ENCODE measurements around the gene KCNH2. TPM values are rescaled to one million over a fixed set of nuclear protein-coding genes. Genes with fewer than 3 reads are reported as not detected.

Gene KCNH2
- total and polyA plus RNA-seq, 9 donors = 2.0 to 26.3 (median 6.7) TPM

DNA sequence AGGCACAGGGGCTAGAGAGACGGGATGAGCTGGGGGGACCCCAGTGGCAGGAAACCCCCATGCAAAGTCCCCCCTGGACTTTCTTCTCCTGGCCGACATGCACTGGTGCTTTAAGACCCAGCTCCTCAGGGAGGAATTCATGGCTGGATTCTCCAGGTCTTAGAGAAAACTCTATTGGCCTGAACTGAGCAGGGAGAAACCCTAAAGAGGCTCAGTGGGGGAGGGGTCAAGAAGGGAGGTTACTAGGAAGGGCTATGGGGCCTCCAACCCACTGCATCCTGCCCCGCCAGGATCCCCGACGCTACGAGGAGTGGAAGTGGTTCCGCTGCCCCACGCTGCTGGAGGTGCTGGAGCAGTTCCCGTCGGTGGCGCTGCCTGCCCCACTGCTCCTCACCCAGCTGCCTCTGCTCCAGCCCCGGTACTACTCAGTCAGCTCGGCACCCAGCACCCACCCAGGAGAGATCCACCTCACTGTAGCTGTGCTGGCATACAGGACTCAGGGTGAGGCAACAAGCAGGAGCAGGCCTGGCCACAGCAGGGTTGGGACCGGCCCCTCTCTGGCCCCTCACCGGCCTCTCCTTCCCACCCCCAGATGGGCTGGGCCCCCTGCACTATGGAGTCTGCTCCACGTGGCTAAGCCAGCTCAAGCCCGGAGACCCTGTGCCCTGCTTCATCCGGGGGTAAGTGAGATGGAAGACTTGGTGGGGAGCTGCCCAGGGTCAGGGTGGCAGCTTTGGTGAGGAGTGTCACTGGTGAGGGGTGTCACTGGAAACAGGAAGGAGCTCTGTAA lies 32.4 kb upstream of the KCNH2 start:
- 36 to 41% (median 39%) methylated on average over 17 to 18 of the region's 18 CpGs for WGBS, 3 donors
- DNase-seq = no peak
- Histone ChIP-seq H3K27me3 (no peaks in the 10 kb centered on the region), H3K27ac (no peak overlapping the region), H3K9me3 (no peaks in the 10 kb centered on the region), H3K4me3 (no peak overlapping the region), H3K36me3 (no peaks in the 10 kb centered on the region), H3K4me1 (ENCODE audit: insufficient read depth) (peaks cover 5% of the 10 kb centered on the region)
- intact Hi-C loops (cut with DNase I) = loop anchor here in 3 of 4 donors (5.0 to 10.0 kb wide), 2 partner anchors 104 to 113 kb away; no protein-coding TSS in a partner anchor
- TF ChIP-seq, protein P1, sequence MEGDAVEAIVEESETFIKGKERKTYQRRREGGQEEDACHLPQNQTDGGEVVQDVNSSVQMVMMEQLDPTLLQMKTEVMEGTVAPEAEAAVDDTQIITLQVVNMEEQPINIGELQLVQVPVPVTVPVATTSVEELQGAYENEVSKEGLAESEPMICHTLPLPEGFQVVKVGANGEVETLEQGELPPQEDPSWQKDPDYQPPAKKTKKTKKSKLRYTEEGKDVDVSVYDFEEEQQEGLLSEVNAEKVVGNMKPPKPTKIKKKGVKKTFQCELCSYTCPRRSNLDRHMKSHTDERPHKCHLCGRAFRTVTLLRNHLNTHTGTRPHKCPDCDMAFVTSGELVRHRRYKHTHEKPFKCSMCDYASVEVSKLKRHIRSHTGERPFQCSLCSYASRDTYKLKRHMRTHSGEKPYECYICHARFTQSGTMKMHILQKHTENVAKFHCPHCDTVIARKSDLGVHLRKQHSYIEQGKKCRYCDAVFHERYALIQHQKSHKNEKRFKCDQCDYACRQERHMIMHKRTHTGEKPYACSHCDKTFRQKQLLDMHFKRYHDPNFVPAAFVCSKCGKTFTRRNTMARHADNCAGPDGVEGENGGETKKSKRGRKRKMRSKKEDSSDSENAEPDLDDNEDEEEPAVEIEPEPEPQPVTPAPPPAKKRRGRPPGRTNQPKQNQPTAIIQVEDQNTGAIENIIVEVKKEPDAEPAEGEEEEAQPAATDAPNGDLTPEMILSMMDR (IDR thresholded peaks at IDR 0.05) = no peak
- TF ChIP-seq POLR2A (IDR thresholded peaks at IDR 0.05) = no peak
- TF ChIP-seq EP300 (IDR thresholded peaks at IDR 0.05) = no peak

DNA sequence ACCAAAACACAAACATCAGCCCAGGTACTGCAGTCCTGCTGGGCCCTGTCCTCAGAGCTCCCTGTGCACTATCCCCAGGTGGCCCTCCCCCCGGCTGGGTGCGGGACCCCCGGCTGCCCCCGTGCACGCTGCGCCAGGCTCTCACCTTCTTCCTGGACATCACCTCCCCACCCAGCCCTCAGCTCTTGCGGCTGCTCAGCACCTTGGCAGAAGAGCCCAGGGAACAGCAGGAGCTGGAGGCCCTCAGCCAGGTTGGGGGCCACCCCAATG lies 31.9 kb upstream of the KCNH2 start:
- Histone ChIP-seq H3K36me3 (no peaks in the 10 kb centered on the region), H3K4me3 (no peak overlapping the region), H3K4me1 (ENCODE audit: insufficient read depth) (peaks cover 5% of the 10 kb centered on the region), H3K27me3 (no peaks in the 10 kb centered on the region), H3K9me3 (no peaks in the 10 kb centered on the region), H3K27ac (no peak overlapping the region)
- 44 to 52% (median 49%) methylated on average over 7 of the region's 7 CpGs for WGBS, 3 donors
- TF ChIP-seq, protein P1 (IDR thresholded peaks at IDR 0.05) = no peak
- TF ChIP-seq EP300 (IDR thresholded peaks at IDR 0.05) (no peak), POLR2A (IDR thresholded peaks at IDR 0.05) (no peak)
- intact Hi-C loops (cut with DNase I) = loop anchor here in 3 of 4 donors (5.0 to 10.0 kb wide), 2 partner anchors 105 to 113 kb away; no protein-coding TSS in a partner anchor
- DNase-seq = no peak

DNA sequence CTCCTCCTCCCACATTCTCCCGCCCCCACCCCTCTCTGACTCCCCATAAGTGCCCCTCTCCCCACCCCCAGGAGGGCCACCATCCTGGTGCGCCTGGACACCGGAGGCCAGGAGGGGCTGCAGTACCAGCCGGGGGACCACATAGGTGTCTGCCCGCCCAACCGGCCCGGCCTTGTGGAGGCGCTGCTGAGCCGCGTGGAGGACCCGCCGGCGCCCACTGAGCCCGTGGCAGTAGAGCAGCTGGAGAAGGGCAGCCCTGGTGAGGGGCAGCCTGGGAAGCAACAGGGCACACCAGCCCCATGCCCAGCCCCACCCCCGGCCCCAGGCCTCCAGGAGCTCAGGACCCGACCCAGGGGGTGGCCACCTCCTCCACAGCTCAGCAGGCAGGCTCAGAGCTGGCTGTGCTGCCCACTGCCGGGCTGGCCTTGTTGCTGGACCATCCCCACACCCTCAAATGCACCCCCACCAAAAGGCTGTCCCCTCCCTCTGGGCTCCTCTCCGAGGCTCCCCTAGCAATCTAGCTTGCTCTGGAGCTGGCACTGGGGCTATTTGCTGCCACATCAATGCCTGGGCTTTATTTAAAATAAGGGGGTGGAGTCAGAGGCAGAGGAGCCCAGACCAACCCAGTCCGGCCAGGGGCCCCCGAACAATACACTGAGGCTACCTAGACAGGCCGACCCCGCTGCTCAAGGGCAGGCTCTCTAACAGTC lies 31.4 kb upstream of the KCNH2 start:
- H3K9me3 ChIP-seq = no peaks in the 10 kb centered on the region
- H3K27me3 ChIP-seq = no peaks in the 10 kb centered on the region
- H3K27ac ChIP-seq = no peak overlapping the region
- TF ChIP-seq EP300 (IDR thresholded peaks at IDR 0.05) = no peak
- TF ChIP-seq, protein P1 (IDR thresholded peaks at IDR 0.05) = no peak
- no peak for TF ChIP-seq POLR2A (IDR thresholded peaks at IDR 0.05)
- no peaks in the 10 kb centered on the region for H3K36me3 ChIP-seq
- WGBS, 3 donors = 51 to 62% (median 61%) methylated on average over 19 to 22 of the region's 22 CpGs
- no peak overlapping the region for H3K4me3 ChIP-seq
- intact Hi-C loops (cut with DNase I) = loop anchor here in 3 of 4 donors (5.0 to 10.0 kb wide), 3 partner anchors 103 to 112 kb away; no protein-coding TSS in a partner anchor
- H3K4me1 ChIP-seq (ENCODE audit: insufficient read depth) = peaks cover 5% of the 10 kb centered on the region
- peak in 1 of 5 donors; percentile 35 for DNase-seq

DNA sequence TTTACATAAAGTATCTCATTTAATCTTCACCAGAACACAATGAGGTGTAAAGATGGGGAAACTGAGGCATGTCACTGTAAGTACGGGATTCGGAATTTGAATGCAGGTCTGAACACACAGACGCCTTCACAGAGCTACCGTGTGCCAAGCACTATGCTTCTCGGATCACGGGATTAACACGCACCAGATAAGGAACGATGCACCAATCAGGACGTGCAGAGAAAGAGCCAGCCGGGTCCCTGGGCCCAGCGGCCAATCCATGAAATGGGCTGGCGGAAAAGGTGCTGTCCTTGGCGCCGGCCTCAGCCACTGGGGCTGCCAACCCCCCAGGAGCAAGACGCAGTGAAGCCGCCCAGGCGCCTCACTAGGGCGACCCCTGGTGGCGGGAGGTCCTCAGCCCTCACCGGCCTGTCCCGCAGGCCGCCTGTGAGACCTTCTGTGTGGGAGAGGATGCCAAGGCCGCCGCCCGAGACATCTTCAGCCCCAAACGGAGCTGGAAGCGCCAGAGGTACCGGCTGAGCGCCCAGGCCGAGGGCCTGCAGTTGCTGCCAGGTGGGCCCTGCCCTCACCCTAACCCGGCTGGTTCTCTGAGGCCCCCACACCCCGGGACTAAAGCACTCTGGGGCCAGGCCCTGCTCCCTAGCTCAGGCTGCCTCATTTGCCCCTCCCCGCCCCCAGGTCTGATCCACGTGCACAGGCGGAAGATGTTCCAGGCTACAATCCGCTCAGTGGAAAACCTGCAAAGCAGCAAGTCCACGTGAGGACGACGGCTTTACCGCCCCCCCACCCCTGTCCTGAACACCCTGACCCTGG lies 30.6 kb upstream of the KCNH2 start:
- no peak overlapping the region for H3K27ac ChIP-seq
- peak; percentile 76 to 91 (median 86) for DNase-seq

More for the DNA sequence above, 30.6 kb upstream of the KCNH2 start:
- H3K9me3 ChIP-seq = no peaks in the 10 kb centered on the region
- H3K4me1 ChIP-seq (ENCODE audit: insufficient read depth) = peaks cover 5% of the 10 kb centered on the region
- H3K4me3 ChIP-seq = no peak overlapping the region
- no peak for TF ChIP-seq EP300 (IDR thresholded peaks at IDR 0.05)
- TF ChIP-seq, protein P1 (IDR thresholded peaks at IDR 0.05) = peak; percentile 71 to 89 (median 86)
- WGBS, 3 donors = 11 to 22% (median 15%) methylated on average over 24 to 40 of the region's 40 CpGs
- no peaks in the 10 kb centered on the region for H3K27me3 ChIP-seq
- intact Hi-C loops (cut with DNase I) = loop anchor here in 1 of 4 donors (5.0 kb wide), 1 partner anchor 104 kb away; no protein-coding TSS in a partner anchor
- H3K36me3 ChIP-seq = no peaks in the 10 kb centered on the region
